Heart left ventricle (tissue), 16 donors: Measurements from ENCODE around the gene C3. TPM values are rescaled to one million over a fixed set of nuclear protein-coding genes. Genes with fewer than 3 reads are reported as not detected.

Experiments
- ATAC-seq, 4 donors: fragments of 200-7000 bp; cut with Tn5 transposase; one replicate each; pipeline ENCODE4 v1.9.1; 2020 to 2022; ENCODE audit warnings: moderate library complexity in 4 of 4, mild to moderate bottlenecking in 3 of 4, moderate number of reproducible peaks in 1 of 4
- DNase-seq, 5 donors: peaks; one replicate each; pipeline ENCODE4 v3.0.0-alpha.2; 2020
- H3K27ac ChIP-seq, 12 donors: fragments of 200-600 bp; sonication (generic) in 4 of 12; one replicate each; pipeline versions ENCODE4 v1.5.0 to v1.8.0; 2016 to 2022; ENCODE audit warnings: mild to moderate bottlenecking in 2 of 12
- H3K27me3 ChIP-seq, 9 donors: fragments of 200-600 bp; sonication (generic) in 2 of 9; one replicate each; pipeline versions ENCODE4 v1.5.1 to v1.8.0; 2016 to 2022; ENCODE audit warnings: mild to moderate bottlenecking in 3 of 9
- H3K36me3 ChIP-seq, 9 donors: fragments of 200-600 bp; sonication (generic) in 2 of 9; one replicate each; pipeline versions ENCODE4 v1.5.0 to v1.8.0; 2018 to 2022; ENCODE audit warnings: mild to moderate bottlenecking in 2 of 9
- H3K4me1 ChIP-seq, 12 donors: fragments of 200-600 bp; sonication (generic) in 4 of 12; one replicate each; pipeline versions ENCODE4 v1.5.0 to v1.8.0; 2016 to 2022; ENCODE audit warnings: mild to moderate bottlenecking in 3 of 12
- H3K4me3 ChIP-seq, 12 donors: fragments of 200-600 bp; sonication (generic) in 4 of 12; one replicate each; pipeline versions ENCODE4 v1.5.0 to v1.8.0; 2017 to 2022; ENCODE audit warnings: mild to moderate bottlenecking in 9 of 12, moderate library complexity in 4 of 12
- H3K9me3 ChIP-seq, 12 donors: fragments of 200-600 bp; sonication (generic) in 4 of 12; one replicate each; pipeline versions ENCODE4 v1.5.0 to v1.8.0; 2016 to 2022; ENCODE audit warnings: mild to moderate bottlenecking in 1 of 12
- CTCF ChIP-seq, 12 donors: fragments of 200-600 bp; sonication (generic) in 4 of 12; IDR thresholded peaks; one replicate each; pipeline versions ENCODE4 v1.5.0 to v1.8.0; 2018 to 2022; ENCODE audit warnings: antibody characterized with exemption in 12 of 12, mild to moderate bottlenecking in 5 of 12
- POLR2A ChIP-seq, 2 donors: fragments of 450-650 bp; IDR thresholded peaks; one replicate each; pipeline ENCODE4 v1.6.1; 2017; ENCODE audit warnings: antibody characterized with exemption in 2 of 2, mild to moderate bottlenecking in 2 of 2, moderate library complexity in 2 of 2
- WGBS, 4 donors: extraction: QIAGEN DNeasy Blood & Tissue Kit in 2 of 4; methylation state at CpG; one replicate each; pipeline versions ENCODE4 v1.1.5 to v1.1.7; 2013 to 2018; 5-methylcytosine and 5-hydroxymethylcytosine counted together
- intact Hi-C, 10 donors: fragments of 100-400 bp; cut with DNase I; formaldehyde crosslinking; loops; one replicate each; pipeline versions ENCODE4 v1.11.1 to v1.14.2; 2022
- polyA plus RNA-seq, 2 donors: library from polyadenylated mRNA; stranded (reverse); fragments of 200-250 nt; gene quantifications; one replicate each; pipeline ENCODE4 v1.2.3, GENCODE V29; 2013
- total RNA-seq, 9 donors: library from RNA; depleted of rRNA in 2 of 9; stranded (reverse); fragments of >200 nt in 2 of 9; fragmentation: NEBNext Ultra II Directional in 3 of 9; extraction: Animal tissue kit (Norgen Biotek cat#: 25700) in 3 of 9; gene quantifications; one replicate each; pipeline versions ENCODE4 v1.1.0 to v1.2.4, GENCODE V29; 2016 to 2023
- donor health status: ischemic (EF 13 %, LVEDD 7.1; RV severe dilation, severe dysfunction).
- donor health status: healthy with polysubstance abuse.
- donor health status: DM: no; HTN: yes; CAD: no.
- donor health status: DM: no; HTN: no; CAD: no.
- donor health status: ischemic (EF 25% LVEDD 6.9; RV normal size, moderate dysfunction).
- donor health status: ischemic (EF 25% LVEDD 5.7; RV mildly dilated, moderate dysfunction).
- donor health status: healthy.
- donor health status: DM: yes; HTN: yes; CAD: no.
- donor health status: ischemic (EF 35%, LVEDD 5.7; RV mildly dilated, moderate dysfunction).
- donor health status: nonischemic (EF 11% LVEDD 7.7; RV severe dilation, severe dysfunction).
- donor health status: DM: yes; HTN: yes; CAD: no.
- donor health status: PGD.
- donor health status: ischemic (EF 29% LVEDD 5.4; RV normal size, mild dysfunction).
- donor health status: nonischemic (EF 23%, LVEDD 6.1; RV moderate dilation, normal function).

Gene C3
- total and polyA plus RNA-seq, 11 donors = 31.7 to 1,888 (median 81.0) TPM

- intact Hi-C loops = no loop called here
- WGBS, 4 donors = 81 to 86% (median 82%) methylated on average over 15 of the region's 15 CpGs
- no peak overlapping the region for H3K27ac ChIP-seq
These were observed 34.4 kb downstream of the C3 start for GRCh38 chr19:6685962-6686627.

GRCh38 chr19:6685482-6685881 is 35.0 kb downstream of the C3 start:
- Histone ChIP-seq H3K27ac (no peak overlapping the region), H3K36me3 (peaks cover 0 to 14% (median 0%) of the 10 kb centered on the region in 9 donors), H3K27me3 (peaks cover 0 to 2% (median 0%) of the 10 kb centered on the region in 9 donors), H3K4me3 (no peak overlapping the region), H3K4me1 (no peaks in the 10 kb centered on the region), H3K9me3 (peaks cover 0 to 5% (median 0%) of the 10 kb centered on the region in 12 donors)
- DNase-seq (no peak), ATAC-seq (no peak)
- intact Hi-C loops = no loop called here
- no peak for TF ChIP-seq CTCF (IDR thresholded peaks at IDR 0.05)
- TF ChIP-seq POLR2A (IDR thresholded peaks at IDR 0.05) = no peak
- WGBS, 4 donors = 68 to 88% (median 78%) methylated on average over 4 of the region's 4 CpGs

More at GRCh38 chr19:6685962-6686627, 34.4 kb downstream of the C3 start:
- Histone ChIP-seq H3K27me3 (peaks cover 0 to 4% (median 0%) of the 10 kb centered on the region in 9 donors), H3K4me1 (no peaks in the 10 kb centered on the region), H3K4me3 (no peak overlapping the region), H3K9me3 (peaks cover 0 to 5% (median 0%) of the 10 kb centered on the region in 12 donors), H3K36me3 (peaks cover 0 to 15% (median 0%) of the 10 kb centered on the region in 9 donors)
- DNase-seq (no peak), ATAC-seq (no peak)
- TF ChIP-seq POLR2A (IDR thresholded peaks at IDR 0.05) = no peak
- TF ChIP-seq CTCF (IDR thresholded peaks at IDR 0.05) = no peak

GRCh38 chr19:6683971-6684370 is 36.5 kb downstream of the C3 start:
- Histone ChIP-seq H3K9me3 (peaks cover 0 to 8% (median 0%) of the 10 kb centered on the region in 12 donors), H3K4me1 (no peaks in the 10 kb centered on the region), H3K36me3 (peaks cover 0 to 11% (median 0%) of the 10 kb centered on the region in 9 donors), H3K4me3 (no peak overlapping the region), H3K27ac (no peak overlapping the region), H3K27me3 (peaks cover 0 to 14% (median 0%) of the 10 kb centered on the region in 9 donors)
- WGBS, 4 donors = 82 to 92% (median 87%) methylated on average over 4 of the region's 4 CpGs
- no peak for ATAC-seq
- TF ChIP-seq POLR2A (IDR thresholded peaks at IDR 0.05) = no peak
- intact Hi-C loops = no loop called here
- no peak for DNase-seq

GRCh38 chr19:6682607-6683128 is 37.8 kb downstream of the C3 start:
- TF ChIP-seq POLR2A (IDR thresholded peaks at IDR 0.05) = no peak
- no peak for TF ChIP-seq CTCF (IDR thresholded peaks at IDR 0.05)
- peaks cover 0 to 8% (median 0%) of the 10 kb centered on the region in 12 donors for H3K9me3 ChIP-seq
- no peak overlapping the region for H3K4me3 ChIP-seq
- peaks cover 0 to 11% (median 0%) of the 10 kb centered on the region in 9 donors for H3K36me3 ChIP-seq
- no peak for ATAC-seq
- H3K4me1 ChIP-seq = no peaks in the 10 kb centered on the region
- no peak overlapping the region for H3K27ac ChIP-seq
- no peak for DNase-seq
- 65 to 71% (median 68%) methylated on average over 3 of the region's 3 CpGs for WGBS, 4 donors
- intact Hi-C loops = no loop called here
- peaks cover 0 to 18% (median 0%) of the 10 kb centered on the region in 9 donors for H3K27me3 ChIP-seq
